ENCODE results near the gene KRTAP7-1. TPM values are rescaled to one million over a fixed set of nuclear protein-coding genes. Genes with fewer than 3 reads are reported as not detected.

The KRTAP7-1 gene
- total RNA-seq, 3 donors from 2014 or later = not detected

DNA sequence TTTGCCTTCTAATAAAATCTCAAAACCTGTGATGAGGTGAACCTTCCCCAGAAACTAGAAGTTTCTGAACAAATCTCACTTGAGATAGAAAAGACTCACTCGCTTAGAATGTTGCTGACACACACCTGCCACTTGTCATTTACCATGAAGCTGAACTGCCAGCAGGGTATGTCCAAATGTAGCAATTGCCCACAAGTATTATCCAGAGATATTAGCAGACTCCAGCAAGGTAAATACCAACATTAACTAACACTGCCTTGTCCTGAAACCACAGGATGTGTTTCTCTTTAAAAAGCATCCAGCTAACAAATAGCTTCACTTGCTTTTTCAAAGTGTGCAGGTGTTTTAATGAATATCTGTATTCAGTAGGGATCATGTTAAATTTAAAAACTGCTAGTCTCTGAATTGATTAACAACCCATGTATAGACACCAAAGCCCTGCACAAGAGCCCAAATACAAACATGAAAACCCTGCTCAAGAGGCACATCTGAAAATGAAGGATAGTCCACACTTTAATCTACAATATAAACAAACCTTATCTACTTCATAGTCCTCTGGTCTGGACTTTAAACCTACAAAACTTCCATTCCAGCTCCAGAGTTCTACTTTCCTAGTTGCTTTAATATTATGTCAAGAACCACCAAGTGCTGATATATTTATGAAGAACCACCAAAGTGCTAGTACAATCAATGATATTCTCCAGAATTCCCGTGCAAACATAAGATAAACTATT, 35.8 kb downstream of the KRTAP7-1 start:
- Histone ChIP-seq H3K36me3 (no peaks in the 10 kb centered on the region), H3K4me3 (no peak overlapping the region), H3K9me3 (no peaks in the 10 kb centered on the region), H3K27ac (no peak overlapping the region), H3K4me1 (no peaks in the 10 kb centered on the region), H3K27me3 (no peaks in the 10 kb centered on the region)
- DNase-seq (ENCODE audit: low spot score in 2 of 2) = no peak
- TF ChIP-seq POLR2A (IDR thresholded peaks at IDR 0.05) = no peak
- TF ChIP-seq, protein P1, sequence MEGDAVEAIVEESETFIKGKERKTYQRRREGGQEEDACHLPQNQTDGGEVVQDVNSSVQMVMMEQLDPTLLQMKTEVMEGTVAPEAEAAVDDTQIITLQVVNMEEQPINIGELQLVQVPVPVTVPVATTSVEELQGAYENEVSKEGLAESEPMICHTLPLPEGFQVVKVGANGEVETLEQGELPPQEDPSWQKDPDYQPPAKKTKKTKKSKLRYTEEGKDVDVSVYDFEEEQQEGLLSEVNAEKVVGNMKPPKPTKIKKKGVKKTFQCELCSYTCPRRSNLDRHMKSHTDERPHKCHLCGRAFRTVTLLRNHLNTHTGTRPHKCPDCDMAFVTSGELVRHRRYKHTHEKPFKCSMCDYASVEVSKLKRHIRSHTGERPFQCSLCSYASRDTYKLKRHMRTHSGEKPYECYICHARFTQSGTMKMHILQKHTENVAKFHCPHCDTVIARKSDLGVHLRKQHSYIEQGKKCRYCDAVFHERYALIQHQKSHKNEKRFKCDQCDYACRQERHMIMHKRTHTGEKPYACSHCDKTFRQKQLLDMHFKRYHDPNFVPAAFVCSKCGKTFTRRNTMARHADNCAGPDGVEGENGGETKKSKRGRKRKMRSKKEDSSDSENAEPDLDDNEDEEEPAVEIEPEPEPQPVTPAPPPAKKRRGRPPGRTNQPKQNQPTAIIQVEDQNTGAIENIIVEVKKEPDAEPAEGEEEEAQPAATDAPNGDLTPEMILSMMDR (IDR thresholded peaks at IDR 0.05) = no peak
- TF ChIP-seq POLR2AphosphoS5 (IDR thresholded peaks at IDR 0.05) = no peak
- intact Hi-C loops (cut with DNase I; ENCODE audit: low total_unique reads) = no loop called here

DNA sequence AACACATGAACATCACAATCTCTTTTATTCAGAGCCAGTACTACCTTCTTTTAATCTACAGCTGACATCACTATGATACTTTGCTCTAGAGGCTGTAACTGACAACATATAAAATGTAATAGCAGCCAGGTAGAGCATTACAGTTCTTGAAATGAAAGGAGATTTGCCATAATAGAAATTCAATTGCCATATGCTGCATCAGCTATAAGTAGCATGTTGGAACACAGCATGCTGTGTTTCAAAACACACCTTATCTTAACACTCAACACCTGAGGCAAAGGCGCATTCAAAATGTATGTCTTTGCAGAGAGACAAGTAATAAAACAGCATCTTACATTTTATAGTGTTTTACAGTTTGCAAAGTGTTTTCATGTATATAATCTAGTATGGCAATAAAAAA, 50.3 kb downstream of the KRTAP7-1 start:
- DNase-seq (ENCODE audit: low spot score in 2 of 2) = no peak
- Histone ChIP-seq H3K4me3 (no peak overlapping the region), H3K27me3 (no peaks in the 10 kb centered on the region), H3K4me1 (no peaks in the 10 kb centered on the region), H3K9me3 (no peaks in the 10 kb centered on the region), H3K36me3 (no peaks in the 10 kb centered on the region), H3K27ac (no peak overlapping the region)
- intact Hi-C loops (cut with DNase I; ENCODE audit: low total_unique reads) = no loop called here
- TF ChIP-seq, protein P1 (IDR thresholded peaks at IDR 0.05) = no peak
- no peak for TF ChIP-seq POLR2AphosphoS5 (IDR thresholded peaks at IDR 0.05)
- TF ChIP-seq POLR2A (IDR thresholded peaks at IDR 0.05) = no peak

Other genes with a start within 250 kb of the KRTAP7-1 start
- gene KRTAP22-2, start 239.4 kb downstream of the KRTAP7-1 start, total RNA-seq = not detected
- not detected for gene KRTAP6-3, start 237.3 kb downstream of the KRTAP7-1 start, total RNA-seq
- gene KRTAP6-2, start 230.9 kb downstream of the KRTAP7-1 start, total RNA-seq = not detected
- not detected for gene KRTAP22-1, start 228.7 kb downstream of the KRTAP7-1 start, total RNA-seq
- not detected for gene KRTAP6-1, start 215.8 kb downstream of the KRTAP7-1 start, total RNA-seq
- not detected for gene KRTAP20-1, start 213.3 kb downstream of the KRTAP7-1 start, total RNA-seq
- not detected for gene KRTAP20-4, start 209.1 kb downstream of the KRTAP7-1 start, total RNA-seq
- not detected for gene KRTAP20-2, start 194.6 kb downstream of the KRTAP7-1 start, total RNA-seq
- not detected for gene KRTAP20-3, start 186.9 kb downstream of the KRTAP7-1 start, total RNA-seq
- gene KRTAP21-3, start 111.0 kb downstream of the KRTAP7-1 start, total RNA-seq = not detected
- gene KRTAP21-2, start 82.5 kb downstream of the KRTAP7-1 start, total RNA-seq = not detected
- gene KRTAP21-1, start 74.3 kb downstream of the KRTAP7-1 start, total RNA-seq = not detected
- gene KRTAP8-1, start 16.5 kb downstream of the KRTAP7-1 start, total RNA-seq = not detected
- not detected for gene KRTAP11-1, start 51.8 kb upstream of the KRTAP7-1 start, total RNA-seq
- gene KRTAP19-8, start 208.7 kb upstream of the KRTAP7-1 start, total RNA-seq = not detected